ENCODE measurements around the gene TRAK1.

DNA sequence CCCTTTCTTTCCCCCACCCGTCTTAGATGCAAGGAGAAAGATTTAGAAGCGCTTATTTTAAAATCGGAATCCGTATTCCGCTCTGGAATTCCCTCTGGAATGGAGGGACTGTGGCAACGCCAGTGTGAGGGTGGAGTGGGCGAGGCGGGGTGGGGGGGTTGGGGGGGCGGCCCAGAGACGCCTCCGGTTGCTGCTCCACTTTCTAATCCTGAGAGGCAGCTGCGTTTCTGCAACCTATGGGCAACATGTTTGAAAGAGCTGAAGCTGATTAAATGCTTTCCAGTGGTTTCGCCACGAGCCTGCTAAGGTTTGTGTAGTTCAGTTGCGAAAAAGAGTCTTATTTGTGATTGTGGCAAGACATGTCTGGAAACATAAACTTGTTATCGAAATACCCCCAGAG lies 174.9 kb downstream of the TRAK1 start, which contains the start of gene CCK:
- TF ChIP-seq POLR2A (IDR thresholded peaks at IDR 0.05; ENCODE audit: low read length) (no peak), GATA1 (IDR thresholded peaks at IDR 0.05; ENCODE audit: low read depth, low read length) (no peak)
